GM06990 (cell line): ENCODE results near the gene XAGE1B.
"Not testable (repeated sequence)": the region's sequence is repeated elsewhere in the genome, so short reads cannot be mapped to it uniquely, and the experiment has no call there.

ENCODE experiments used
- DNase-seq: peaks from one replicate; pipeline ENCODE4 v3.0.0-alpha.2; 2011; ENCODE audit not compliant: insufficient read length; ENCODE audit errors: extremely low read depth
- H3K27me3 ChIP-seq: replicated peaks from 2 replicates; pipeline ENCODE4 v1.6.0; 2011; ENCODE audit warnings: low read length; ENCODE audit not compliant: control insufficient read depth, insufficient read depth
- H3K36me3 ChIP-seq: 2 replicates; pipeline ENCODE4 v1.5.1; 2011; ENCODE audit warnings: low read length; ENCODE audit not compliant: control insufficient read depth, insufficient read depth
- H3K4me3 ChIP-seq: replicated peaks from 2 replicates; pipeline ENCODE4 v1.5.1; 2011; ENCODE audit warnings: low read depth, mild to moderate bottlenecking, control low read depth, low read length
- TF ChIP-seq, protein P1 (sequence below): IDR thresholded peaks from 2 replicates; pipeline ENCODE4 v1.5.1; 2011; ENCODE audit warnings: low read length, control low read depth, mild to moderate bottlenecking, inconsistent platforms; ENCODE audit not compliant: insufficient read depth, poor library complexity, severe bottlenecking

XAGE1B gene

GRCh38 chrX:52544147-52544840 is 27.4 kb upstream of the XAGE1B start:
- H3K4me3 ChIP-seq: no peak overlapping the region
- DNase-seq: no peak
- H3K27me3 ChIP-seq: no peaks in the 10 kb centered on the region
- no peaks in the 10 kb centered on the region for H3K36me3 ChIP-seq
- TF ChIP-seq, protein P1, sequence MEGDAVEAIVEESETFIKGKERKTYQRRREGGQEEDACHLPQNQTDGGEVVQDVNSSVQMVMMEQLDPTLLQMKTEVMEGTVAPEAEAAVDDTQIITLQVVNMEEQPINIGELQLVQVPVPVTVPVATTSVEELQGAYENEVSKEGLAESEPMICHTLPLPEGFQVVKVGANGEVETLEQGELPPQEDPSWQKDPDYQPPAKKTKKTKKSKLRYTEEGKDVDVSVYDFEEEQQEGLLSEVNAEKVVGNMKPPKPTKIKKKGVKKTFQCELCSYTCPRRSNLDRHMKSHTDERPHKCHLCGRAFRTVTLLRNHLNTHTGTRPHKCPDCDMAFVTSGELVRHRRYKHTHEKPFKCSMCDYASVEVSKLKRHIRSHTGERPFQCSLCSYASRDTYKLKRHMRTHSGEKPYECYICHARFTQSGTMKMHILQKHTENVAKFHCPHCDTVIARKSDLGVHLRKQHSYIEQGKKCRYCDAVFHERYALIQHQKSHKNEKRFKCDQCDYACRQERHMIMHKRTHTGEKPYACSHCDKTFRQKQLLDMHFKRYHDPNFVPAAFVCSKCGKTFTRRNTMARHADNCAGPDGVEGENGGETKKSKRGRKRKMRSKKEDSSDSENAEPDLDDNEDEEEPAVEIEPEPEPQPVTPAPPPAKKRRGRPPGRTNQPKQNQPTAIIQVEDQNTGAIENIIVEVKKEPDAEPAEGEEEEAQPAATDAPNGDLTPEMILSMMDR: no peak

DNA sequence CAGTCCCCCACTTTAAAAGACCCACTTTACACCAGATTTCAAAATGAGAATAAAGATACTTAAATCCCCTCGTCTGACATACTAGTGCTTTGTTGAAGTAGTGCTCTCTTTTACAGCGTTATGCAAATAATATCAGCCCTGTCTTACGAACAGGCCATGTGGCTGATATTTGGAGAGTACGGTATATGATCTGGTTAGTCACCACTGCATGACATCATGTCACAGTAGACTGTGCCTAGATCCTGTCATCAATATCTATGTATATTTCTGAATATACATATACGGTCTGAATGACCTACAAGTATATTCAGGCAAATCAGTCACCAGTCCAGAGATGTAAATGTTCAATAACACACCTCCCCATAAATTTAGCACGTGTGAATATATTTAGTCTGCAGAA is 25.4 kb upstream of the XAGE1B start:
- Histone ChIP-seq H3K36me3 (no peaks in the 10 kb centered on the region), H3K27me3 (no peaks in the 10 kb centered on the region), H3K4me3 (no peak overlapping the region)
- TF ChIP-seq, protein P1: no peak
- DNase-seq: no peak

GRCh38 chrX:52541051-52541450 is 24.2 kb upstream of the XAGE1B start:
- H3K27me3 ChIP-seq, DNase-seq, H3K4me3 ChIP-seq, H3K36me3 ChIP-seq: not testable (repeated sequence)

DNA sequence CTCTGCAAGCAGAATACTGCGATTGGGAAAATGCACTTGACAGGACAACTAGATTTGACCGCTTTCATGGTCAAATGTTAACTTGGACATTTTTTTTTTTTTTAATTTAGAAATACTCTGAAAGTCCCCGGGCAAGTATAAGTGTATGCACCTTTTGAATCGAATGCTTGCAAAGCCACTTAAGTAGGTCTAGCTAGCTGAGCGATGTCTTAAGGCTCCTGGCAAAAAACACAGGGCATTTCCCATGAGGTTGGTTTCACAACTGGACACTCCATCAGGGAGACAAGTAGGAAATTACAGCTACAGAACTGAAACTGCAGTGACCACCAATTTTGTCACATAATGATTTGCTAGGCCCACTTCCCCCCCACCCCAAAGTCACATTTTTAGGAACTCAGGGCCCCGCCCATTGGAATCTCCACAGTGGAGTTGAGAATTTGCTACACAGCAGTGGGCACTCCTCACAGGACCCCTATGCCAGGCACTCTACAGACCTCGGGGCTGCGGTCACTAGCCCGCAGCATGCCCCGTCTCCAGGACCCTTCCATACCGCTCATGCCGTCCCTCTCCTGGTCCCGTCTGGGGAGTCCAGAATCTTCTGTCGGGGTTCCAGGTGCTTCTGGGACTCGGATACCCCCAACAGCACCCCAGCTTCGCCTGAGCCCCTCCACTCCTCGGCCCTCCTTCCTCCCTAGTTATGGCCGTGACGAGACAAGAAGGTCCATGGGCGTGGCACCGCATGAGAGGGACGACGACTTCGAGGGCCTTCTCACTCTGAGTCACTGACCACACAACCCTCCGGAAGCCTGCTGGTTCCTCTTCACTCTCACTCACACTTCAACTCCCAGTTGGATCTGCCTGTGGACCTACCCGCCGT is 515 bp downstream of the XAGE1B start:
- DNase-seq, H3K36me3 ChIP-seq, H3K27me3 ChIP-seq, H3K4me3 ChIP-seq: not testable (repeated sequence)

DNA sequence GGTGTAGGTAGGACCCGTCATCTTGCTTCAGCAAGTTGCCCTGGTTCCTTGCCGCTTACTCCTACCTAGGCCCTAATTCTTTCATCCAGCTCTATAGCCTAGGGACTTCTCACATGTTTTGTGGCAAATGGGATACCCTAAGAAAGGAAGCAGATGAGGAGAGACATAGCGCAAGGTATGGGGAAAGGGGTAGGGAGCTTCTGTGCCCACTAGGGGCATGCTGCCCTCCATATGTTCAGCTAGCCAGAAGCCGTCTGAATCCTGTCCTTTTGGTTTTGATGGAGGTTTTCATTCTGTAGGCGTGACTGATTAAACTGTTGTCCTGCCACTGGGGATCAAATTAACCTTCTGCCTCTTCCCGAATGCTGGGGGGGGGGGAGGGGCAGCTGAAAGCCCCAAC is 5.7 kb downstream of the XAGE1B start:
- not testable (repeated sequence) for H3K27me3 ChIP-seq, DNase-seq, H3K4me3 ChIP-seq, H3K36me3 ChIP-seq

DNA sequence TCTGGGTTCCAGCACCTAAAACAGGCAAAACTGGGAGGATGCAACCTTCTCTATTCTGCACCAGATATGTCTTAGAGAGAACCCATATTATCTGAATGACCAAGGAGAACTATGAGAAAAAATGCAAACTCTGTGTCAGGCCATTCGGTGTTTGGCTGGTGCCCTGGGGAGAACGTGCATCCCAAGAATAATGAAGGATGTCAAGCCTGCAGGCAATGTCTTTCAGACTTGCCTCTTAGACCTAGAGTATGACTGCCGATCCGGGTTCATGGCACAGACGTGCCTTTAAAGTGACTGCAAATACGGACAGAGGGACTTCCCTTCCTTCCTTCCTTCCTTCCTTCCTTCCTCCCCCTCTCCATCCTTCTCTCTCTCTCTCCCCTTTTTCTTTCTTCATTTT is 6.9 kb downstream of the XAGE1B start:
- no peak for DNase-seq
- TF ChIP-seq, protein P1: no peak
- no peak overlapping the region for H3K4me3 ChIP-seq
- no peaks in the 10 kb centered on the region for H3K36me3 ChIP-seq
- no peaks in the 10 kb centered on the region for H3K27me3 ChIP-seq

DNA sequence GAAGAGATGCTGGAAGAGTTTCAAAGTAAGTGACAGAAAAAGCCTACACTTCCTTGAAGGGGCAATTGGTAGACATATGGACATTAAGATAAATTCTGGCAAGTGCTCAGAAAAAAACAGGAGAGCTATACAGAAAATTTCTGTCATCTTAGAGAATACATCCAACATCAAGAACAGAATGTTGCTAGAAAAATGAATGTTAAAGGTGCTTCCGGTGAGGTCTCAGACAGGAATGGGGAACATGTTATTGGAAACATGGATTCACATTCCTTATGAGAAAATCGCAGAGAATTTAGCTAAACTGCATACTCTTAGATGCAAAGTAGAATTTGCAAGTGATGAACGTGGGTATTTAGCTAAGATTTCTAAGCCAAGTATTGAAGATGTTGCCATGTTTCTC is 9.5 kb downstream of the XAGE1B start:
- H3K27me3 ChIP-seq: no peaks in the 10 kb centered on the region

More for the DNA sequence above, 9.5 kb downstream of the XAGE1B start:
- TF ChIP-seq, protein P1: no peak
- no peak overlapping the region for H3K4me3 ChIP-seq
- H3K36me3 ChIP-seq: no peaks in the 10 kb centered on the region
- DNase-seq: no peak
